Measurements from ENCODE around the gene STX19.
"Not testable (repeated sequence)": the region's sequence is repeated elsewhere in the genome, so short reads cannot be mapped to it uniquely, and the experiment has no call there.

The STX19 gene

GRCh38 chr3:94061297-94061696 is 32.9 kb upstream of the STX19 start:
- Mint-ChIP-seq H3K4me1 (peaks cover 43% of the 10 kb centered on the region), H3K36me3 (ENCODE audit: low read depth) (peaks cover 24% of the 10 kb centered on the region), H3K4me3 (no peak overlapping the region), H3K9me3 (no peaks in the 10 kb centered on the region), H3K27ac (no peak overlapping the region), H3K27me3 (no peaks in the 10 kb centered on the region)
- DNase-seq (no peak), ATAC-seq (no peak)

- H3K36me3 Mint-ChIP-seq (ENCODE audit: low read depth): peaks cover 1% of the 10 kb centered on the region
- H3K9me3 Mint-ChIP-seq: no peaks in the 10 kb centered on the region
- H3K27me3 Mint-ChIP-seq: no peaks in the 10 kb centered on the region
- DNase-seq (no peak), ATAC-seq (no peak)
- H3K27ac Mint-ChIP-seq: no peak overlapping the region
- H3K4me3 Mint-ChIP-seq: no peak overlapping the region
- H3K4me1 Mint-ChIP-seq: no peaks in the 10 kb centered on the region
Measured at GRCh38 chr3:94050546-94050945, 22.1 kb upstream of the STX19 start.

DNA sequence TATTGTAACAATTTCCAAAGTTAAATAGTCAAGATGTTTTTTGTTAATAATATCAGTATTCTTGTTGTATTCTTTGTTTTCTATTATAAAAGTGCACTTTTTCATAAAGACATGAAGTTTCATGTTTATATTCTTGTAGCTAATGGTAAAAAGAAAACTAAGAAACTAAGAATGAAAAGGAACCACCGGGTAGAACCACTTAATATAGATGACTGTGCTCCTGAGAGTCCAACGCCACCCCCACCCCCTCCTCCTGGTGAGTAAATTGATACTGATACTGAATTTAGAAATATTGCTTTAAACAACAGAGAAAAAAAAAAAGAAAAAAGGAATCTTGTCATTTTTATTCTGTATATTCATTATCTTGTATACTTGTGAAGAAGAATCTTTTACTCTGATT is 20.9 kb upstream of the STX19 start:
- no peaks in the 10 kb centered on the region for H3K9me3 Mint-ChIP-seq
- no peak for DNase-seq
- no peaks in the 10 kb centered on the region for H3K4me1 Mint-ChIP-seq
- no peak for ATAC-seq
- peaks cover 9% of the 10 kb centered on the region for H3K36me3 Mint-ChIP-seq (ENCODE audit: low read depth)
- no peak overlapping the region for H3K4me3 Mint-ChIP-seq
- no peak overlapping the region for H3K27ac Mint-ChIP-seq
- no peaks in the 10 kb centered on the region for H3K27me3 Mint-ChIP-seq

GRCh38 chr3:94046533-94046932 is 18.1 kb upstream of the STX19 start:
- Mint-ChIP-seq H3K36me3 (ENCODE audit: low read depth) (peaks cover 14% of the 10 kb centered on the region), H3K4me1 (peaks cover 5% of the 10 kb centered on the region), H3K9me3 (no peaks in the 10 kb centered on the region), H3K4me3 (no peak overlapping the region), H3K27ac (no peak overlapping the region), H3K27me3 (no peaks in the 10 kb centered on the region)
- ATAC-seq (no peak), DNase-seq (no peak)

DNA sequence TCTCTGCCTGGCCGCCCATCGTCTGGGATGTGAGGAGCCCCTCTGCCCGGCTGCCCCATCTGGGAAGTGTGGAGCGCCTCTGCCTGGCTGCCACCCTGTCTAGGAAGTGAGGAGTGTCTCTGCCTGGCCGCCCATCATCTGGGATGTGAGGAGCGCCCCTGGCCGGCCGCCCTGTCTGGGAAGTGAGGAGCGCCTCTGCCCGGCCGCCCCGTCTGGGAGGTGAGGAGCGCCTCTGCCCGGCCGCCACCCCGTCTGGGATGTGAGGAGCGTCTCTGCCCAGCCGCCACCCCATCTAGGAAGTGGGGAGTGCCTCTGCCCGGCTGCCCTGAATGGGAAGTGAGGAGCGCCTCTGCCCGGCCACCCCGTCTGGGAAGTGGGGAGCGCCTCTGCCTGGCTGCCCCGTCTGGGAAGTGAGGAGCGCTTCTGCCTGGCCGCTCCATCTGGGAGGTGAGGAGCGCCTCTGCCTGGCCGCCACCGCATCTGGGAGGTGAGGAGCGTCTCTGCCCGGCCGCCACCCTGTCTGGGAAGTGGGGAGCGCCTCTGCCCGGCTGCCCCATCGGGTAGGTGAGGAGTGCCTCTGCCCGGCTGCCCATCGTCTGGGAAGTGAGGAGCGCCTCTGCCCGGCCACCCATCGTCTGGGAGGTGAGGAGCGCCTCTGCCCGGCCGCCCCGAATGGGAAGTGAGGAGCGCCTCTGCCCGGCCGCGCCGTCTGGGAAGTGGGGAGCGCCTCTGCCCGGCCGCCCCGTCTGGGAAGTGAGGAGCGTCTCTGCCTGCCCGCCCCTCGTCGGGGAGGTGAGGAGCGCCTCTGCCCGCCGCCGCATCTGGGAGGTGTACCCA is 15.9 kb upstream of the STX19 start:
- not testable (repeated sequence) for H3K27me3 Mint-ChIP-seq, DNase-seq, ATAC-seq, H3K4me3 Mint-ChIP-seq, H3K27ac Mint-ChIP-seq, H3K4me1 Mint-ChIP-seq, H3K9me3 Mint-ChIP-seq
- H3K36me3 Mint-ChIP-seq (ENCODE audit: low read depth): peaks cover 14% of the 10 kb centered on the region

DNA sequence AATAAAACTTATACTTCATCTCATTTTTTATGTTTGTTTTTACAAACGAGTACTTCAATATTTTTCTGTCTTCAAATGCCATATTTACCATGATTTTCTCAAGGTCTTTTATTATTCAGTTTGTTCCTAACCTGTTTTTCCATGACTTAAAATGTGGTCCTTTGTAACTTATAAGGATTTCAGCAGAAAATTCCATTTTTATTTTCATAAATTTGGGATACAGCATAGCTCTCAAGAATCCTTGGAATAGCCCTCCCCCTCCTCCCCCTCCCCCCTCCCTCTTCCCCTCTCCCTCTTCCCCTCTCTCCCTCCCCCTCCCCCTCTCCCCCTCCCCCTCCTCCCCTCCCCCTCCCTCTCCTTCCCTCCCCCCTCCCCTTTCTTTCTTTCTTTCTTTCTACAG is 14.9 kb upstream of the STX19 start:
- no peak overlapping the region for H3K27ac Mint-ChIP-seq
- H3K4me3 Mint-ChIP-seq: no peak overlapping the region
- H3K27me3 Mint-ChIP-seq: no peaks in the 10 kb centered on the region
- H3K9me3 Mint-ChIP-seq: no peaks in the 10 kb centered on the region
- ATAC-seq (no peak), DNase-seq (no peak)
- peaks cover 5% of the 10 kb centered on the region for H3K4me1 Mint-ChIP-seq
- peaks cover 14% of the 10 kb centered on the region for H3K36me3 Mint-ChIP-seq (ENCODE audit: low read depth)

DNA sequence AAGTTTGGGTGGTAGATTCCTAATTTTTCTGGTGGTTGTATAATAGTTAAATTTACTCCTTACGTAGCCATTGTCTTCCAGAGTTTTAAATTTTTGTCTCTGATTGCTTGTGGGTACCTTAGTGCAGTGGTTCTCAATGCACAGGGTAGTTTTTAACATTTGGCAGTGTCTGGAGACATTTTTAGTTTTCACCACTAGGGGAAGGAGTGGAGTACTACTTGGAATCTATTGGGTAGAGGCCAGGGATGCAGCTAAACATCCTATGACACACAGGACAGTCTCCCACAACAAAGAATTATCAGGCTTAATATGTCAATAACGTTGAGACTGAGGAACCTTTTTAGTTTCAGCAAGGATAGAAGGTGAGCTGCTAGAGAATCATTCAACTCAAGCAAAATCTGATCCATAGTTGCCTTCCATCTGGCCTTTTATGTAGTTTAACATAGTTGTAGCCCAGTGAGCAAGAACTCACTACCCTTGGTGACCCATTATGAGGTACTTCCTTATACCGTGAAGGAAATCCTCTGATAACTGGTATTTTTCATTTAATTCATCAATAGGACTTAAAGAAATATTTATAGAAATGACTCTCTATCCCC is 8.6 kb upstream of the STX19 start:
- Mint-ChIP-seq H3K36me3 (ENCODE audit: low read depth) (peaks cover 6% of the 10 kb centered on the region), H3K27me3 (no peaks in the 10 kb centered on the region), H3K4me1 (peaks cover under 1% of the 10 kb centered on the region), H3K27ac (no peak overlapping the region), H3K9me3 (no peaks in the 10 kb centered on the region), H3K4me3 (no peak overlapping the region)
- ATAC-seq (peak; percentile 69), DNase-seq (no peak)

DNA sequence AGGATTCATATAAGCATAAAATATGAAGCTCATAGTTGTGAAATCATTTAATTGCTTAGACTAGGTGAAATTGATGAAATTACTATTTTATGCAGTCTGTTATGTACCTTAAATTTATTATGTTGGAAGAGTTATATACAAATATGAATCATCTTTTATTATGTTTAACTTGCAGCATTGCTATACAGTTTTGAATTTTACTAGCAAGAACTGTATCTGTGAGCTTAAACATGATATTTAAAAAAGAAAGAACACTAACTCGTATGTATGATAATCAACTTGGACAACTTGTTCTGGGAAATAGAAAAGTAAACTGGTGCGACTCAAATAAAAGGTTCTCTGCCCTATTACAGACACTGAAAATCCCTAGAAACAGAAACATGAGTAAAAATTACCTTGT is 1.8 kb downstream of the STX19 start:
- H3K36me3 Mint-ChIP-seq (ENCODE audit: low read depth): peaks cover 2% of the 10 kb centered on the region
- H3K4me1 Mint-ChIP-seq: no peaks in the 10 kb centered on the region
- no peak for ATAC-seq
- no peak for DNase-seq
- no peaks in the 10 kb centered on the region for H3K27me3 Mint-ChIP-seq
- no peaks in the 10 kb centered on the region for H3K9me3 Mint-ChIP-seq
- no peak overlapping the region for H3K4me3 Mint-ChIP-seq
- H3K27ac Mint-ChIP-seq: no peak overlapping the region

DNA sequence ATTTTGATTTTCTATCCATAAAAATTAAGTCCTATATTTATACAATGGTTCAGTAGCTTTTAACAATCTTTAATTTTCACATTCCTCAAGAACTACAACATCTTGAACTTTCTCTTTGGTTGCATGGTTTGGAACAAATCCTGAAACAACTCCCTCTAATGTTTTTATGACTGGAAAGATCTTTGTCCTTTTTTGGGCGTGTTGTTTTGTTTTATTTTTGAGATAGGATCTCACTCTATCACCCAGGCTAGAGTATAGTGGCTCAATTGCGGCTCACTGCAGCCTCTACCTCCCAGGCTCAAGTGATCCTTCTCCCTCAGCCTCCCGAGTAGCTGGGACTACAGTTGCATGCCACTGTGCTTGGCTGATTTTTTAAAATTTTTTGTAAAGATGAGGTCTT is 4.0 kb downstream of the STX19 start:
- Mint-ChIP-seq H3K36me3 (ENCODE audit: low read depth) (peaks cover 2% of the 10 kb centered on the region), H3K4me3 (no peak overlapping the region), H3K4me1 (no peaks in the 10 kb centered on the region), H3K9me3 (no peaks in the 10 kb centered on the region), H3K27me3 (no peaks in the 10 kb centered on the region), H3K27ac (no peak overlapping the region)
- no peak for DNase-seq
- no peak for ATAC-seq

DNA sequence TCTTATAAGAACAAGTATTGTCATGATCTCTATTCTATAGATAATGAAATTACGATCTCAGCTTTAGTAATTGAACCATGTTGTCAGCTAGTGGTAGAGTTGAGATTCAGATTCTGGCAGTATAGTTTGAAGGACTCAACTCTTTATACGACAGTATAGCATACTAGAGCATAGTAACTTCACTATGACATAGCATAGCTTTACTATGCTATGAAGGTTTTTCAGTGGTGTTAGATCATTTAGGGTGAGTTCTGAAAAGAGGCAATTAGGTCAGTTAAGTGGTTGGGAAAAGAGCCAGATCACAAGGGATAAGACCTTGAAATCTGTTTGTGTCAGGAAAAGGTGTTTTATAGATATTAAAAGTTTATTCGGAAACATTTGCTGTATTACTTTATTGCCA is 8.1 kb downstream of the STX19 start:
- H3K9me3 Mint-ChIP-seq: no peaks in the 10 kb centered on the region
- ATAC-seq: no peak
- no peaks in the 10 kb centered on the region for H3K4me1 Mint-ChIP-seq
- H3K27ac Mint-ChIP-seq: no peak overlapping the region
- DNase-seq: no peak
- no peak overlapping the region for H3K4me3 Mint-ChIP-seq
- peaks cover 4% of the 10 kb centered on the region for H3K36me3 Mint-ChIP-seq (ENCODE audit: low read depth)
- H3K27me3 Mint-ChIP-seq: no peaks in the 10 kb centered on the region

GRCh38 chr3:94019659-94020058 is 8.7 kb downstream of the STX19 start:
- Mint-ChIP-seq H3K9me3 (no peaks in the 10 kb centered on the region), H3K4me1 (peaks cover 6% of the 10 kb centered on the region), H3K4me3 (no peak overlapping the region), H3K36me3 (ENCODE audit: low read depth) (peaks cover 9% of the 10 kb centered on the region), H3K27ac (no peak overlapping the region), H3K27me3 (no peaks in the 10 kb centered on the region)
- DNase-seq (no peak), ATAC-seq (no peak)

- Mint-ChIP-seq H3K9me3 (no peaks in the 10 kb centered on the region), H3K27me3 (peaks cover 2% of the 10 kb centered on the region), H3K36me3 (ENCODE audit: low read depth) (peaks cover 24% of the 10 kb centered on the region), H3K4me3 (no peak overlapping the region), H3K4me1 (peaks cover 31% of the 10 kb centered on the region), H3K27ac (no peak overlapping the region)
- no peak for DNase-seq
- no peak for ATAC-seq
Measured at GRCh38 chr3:94015025-94015424, 13.4 kb downstream of the STX19 start.

GRCh38 chr3:94012185-94012584 is 16.2 kb downstream of the STX19 start:
- peak overlapping the region; percentile 51 for H3K4me3 Mint-ChIP-seq
- peaks cover 2% of the 10 kb centered on the region for H3K27me3 Mint-ChIP-seq
- DNase-seq (no peak), ATAC-seq (no peak)
- peaks cover 47% of the 10 kb centered on the region for H3K4me1 Mint-ChIP-seq
- no peaks in the 10 kb centered on the region for H3K9me3 Mint-ChIP-seq
- peaks cover 30% of the 10 kb centered on the region for H3K36me3 Mint-ChIP-seq (ENCODE audit: low read depth)
- H3K27ac Mint-ChIP-seq: peak overlapping the region; percentile 82

GRCh38 chr3:94011233-94011711 is 17.1 kb downstream of the STX19 start:
- ATAC-seq: peak; percentile 89

GRCh38 chr3:94009608-94010007 is 18.8 kb downstream of the STX19 start:
- peaks cover 41% of the 10 kb centered on the region for H3K4me1 Mint-ChIP-seq
- H3K27ac Mint-ChIP-seq: no peak overlapping the region
- H3K36me3 Mint-ChIP-seq (ENCODE audit: low read depth): peaks cover 26% of the 10 kb centered on the region
- H3K27me3 Mint-ChIP-seq: peaks cover 2% of the 10 kb centered on the region
- H3K9me3 Mint-ChIP-seq: no peaks in the 10 kb centered on the region
- DNase-seq (no peak), ATAC-seq (no peak)
- no peak overlapping the region for H3K4me3 Mint-ChIP-seq

More at GRCh38 chr3:94011233-94011711, 17.1 kb downstream of the STX19 start:
- H3K27ac Mint-ChIP-seq: peak overlapping the region; percentile 82
- H3K4me3 Mint-ChIP-seq: peak overlapping the region; percentile 51
- H3K27me3 Mint-ChIP-seq: peaks cover 2% of the 10 kb centered on the region
- H3K9me3 Mint-ChIP-seq: no peaks in the 10 kb centered on the region
- peaks cover 32% of the 10 kb centered on the region for H3K36me3 Mint-ChIP-seq (ENCODE audit: low read depth)
- H3K4me1 Mint-ChIP-seq: peaks cover 47% of the 10 kb centered on the region
- no peak for DNase-seq

Data from activated naive CD8-positive, alpha-beta T cell treated with anti-CD3 and anti-CD28 coated beads, Interleukin-2, amount 50 U/mL, for 24 hours (primary cell).